HCT116 (cell line): ENCODE measurements around the gene ITGAD. TPM values are rescaled to one million over a fixed set of nuclear protein-coding genes. Genes with fewer than 3 reads are reported as not detected.

Source experiments
- ATAC-seq: fragments of 200-7000 bp; cut with Tn5 transposase; 2 replicates; pipeline ENCODE4 v1.9.1; 2020; ENCODE audit warnings: mild to moderate bottlenecking, moderate library complexity
- BruUV-seq: library from RNA; stranded (reverse); fragments of 400-500 nt; replicated peaks from 2 replicates; lab custom pipeline; 2021; lab: Mats Ljungman, UMichigan
- CTCF ChIA-PET: fragments of 300-600 bp; sonication (Branson Sonifier 250); formaldehyde crosslinking; loops from one replicate; lab custom pipeline; 2021; ENCODE audit warnings: antibody characterized with exemption; lab: Charles Lee
- POLR2A ChIA-PET: fragments of 300-600, 350-600 bp; sonication (Branson Sonifier 250); formaldehyde crosslinking; loops from one replicate; lab custom pipeline; 2021; ENCODE audit warnings: antibody characterized with exemption; lab: Charles Lee
- RAD21 ChIA-PET, 2 experiments: fragments of 300-600 bp; sonication (Branson Sonifier 250); formaldehyde crosslinking; loops; one replicate each; lab custom pipeline; 2023; ENCODE audit warnings: low total read pairs in 2 of 2; ENCODE audit not compliant: uncharacterized antibody in 2 of 2, unreplicated experiment in 2 of 2, low non-redundant PET in 1 of 2; lab: Charles Lee
- DNase-seq: peaks from one replicate; pipeline ENCODE4 v3.0.0-alpha.2; 2010; ENCODE audit warnings: low read depth, low spot score
- H2AFZ ChIP-seq: fragments of 200-600 bp; shearing (Covaris generic), sonication (generic); 2 replicates; pipeline ENCODE4 v1.6.1; 2017; ENCODE audit warnings: low read depth, mixed run types, mixed read lengths, antibody characterized with exemption, low read length; ENCODE audit not compliant: poor library complexity, severe bottlenecking
- H3K27ac ChIP-seq: 2 replicates; pipeline ENCODE4 v1.5.1; 2012; ENCODE audit warnings: low read depth, low read length
- H3K27me3 ChIP-seq: fragments of 200-600 bp; sonication (generic); 2 replicates; pipeline ENCODE4 v1.6.1; 2016; ENCODE audit warnings: mixed run types, low read length, mixed read lengths; ENCODE audit not compliant: insufficient read depth
- H3K36me3 ChIP-seq, 2 experiments: fragments of 200-500 bp in 1 of 2; fragments of 200-600 bp in 1 of 2; sonication (Bioruptor generic) in 1 of 2; sonication (generic) in 1 of 2; 2 replicates each; pipeline versions ENCODE4 v1.5.1 to v1.6.1; 2014 to 2016; ENCODE audit warnings: low read length in 2 of 2, inconsistent platforms in 1 of 2, mixed read lengths in 1 of 2, mixed run types in 1 of 2; ENCODE audit not compliant: insufficient read depth in 2 of 2, control insufficient read depth in 1 of 2
- H3K4me1 ChIP-seq, 2 experiments: fragments of 200-600 bp in 1 of 2; sonication (generic) in 1 of 2; 2 replicates each; pipeline versions ENCODE4 v1.5.1 to v1.6.1; 2012 to 2017; ENCODE audit warnings: low read length in 2 of 2, inconsistent platforms in 1 of 2, mild to moderate bottlenecking in 1 of 2, mixed read lengths in 1 of 2, mixed run types in 1 of 2, moderate library complexity in 1 of 2; ENCODE audit not compliant: insufficient read depth in 2 of 2, control insufficient read depth in 1 of 2
- H3K4me2 ChIP-seq: fragments of 200-600 bp; sonication (generic); 2 replicates; pipeline ENCODE4 v1.6.1; 2017; ENCODE audit warnings: mixed run types, low read length, mixed read lengths
- H3K4me3 ChIP-seq, 2 experiments: fragments of 200-600 bp in 1 of 2; sonication (generic) in 1 of 2; replicated peaks in 1 of 2; 2 replicates each; pipeline ENCODE4 v1.5.1; 2011 to 2016; ENCODE audit warnings: low read length in 2 of 2, control low read depth in 1 of 2, low read depth in 1 of 2, mild to moderate bottlenecking in 1 of 2, mixed read lengths in 1 of 2, mixed run types in 1 of 2
- H3K79me2 ChIP-seq: fragments of 200-600 bp; sonication (generic); 2 replicates; pipeline ENCODE4 v1.6.1; 2017; ENCODE audit warnings: mild to moderate bottlenecking, mixed run types, low read length, moderate library complexity, mixed read lengths; ENCODE audit not compliant: insufficient read depth
- H3K9ac ChIP-seq: fragments of 200-600 bp; sonication (generic); 2 replicates; pipeline ENCODE4 v1.6.1; 2016; ENCODE audit warnings: low read length, mixed read lengths
- H3K9me2 ChIP-seq: fragments of 200-600 bp; sonication (generic), shearing (Covaris generic); 2 replicates; pipeline ENCODE4 v1.6.1; 2017; ENCODE audit warnings: mixed run types, mild to moderate bottlenecking, moderate library complexity; ENCODE audit not compliant: insufficient read depth
- H3K9me3 ChIP-seq, 2 experiments: fragments of 200-500 bp in 1 of 2; fragments of 200-600 bp in 1 of 2; sonication (Bioruptor generic) in 1 of 2; sonication (generic) in 1 of 2; 2 replicates each; pipeline ENCODE4 v1.6.1; 2014 to 2017; ENCODE audit warnings: low read length in 2 of 2, mixed read lengths in 2 of 2, inconsistent platforms in 1 of 2, low read depth in 1 of 2, mild to moderate bottlenecking in 1 of 2, mixed run types in 1 of 2, moderate library complexity in 1 of 2; ENCODE audit not compliant: control insufficient read depth in 1 of 2, insufficient read depth in 1 of 2
- H4K20me1 ChIP-seq: fragments of 200-600 bp; sonication (generic), shearing (Covaris generic); 2 replicates; pipeline ENCODE4 v1.6.1; 2017; ENCODE audit warnings: mixed run types, mild to moderate bottlenecking, moderate library complexity; ENCODE audit not compliant: insufficient read depth
- FOSL1 ChIP-seq: IDR thresholded peaks from 2 replicates; pipeline ENCODE4 v1.6.1; 2012; ENCODE audit warnings: low read depth
- JUND ChIP-seq: IDR thresholded peaks from 2 replicates; pipeline ENCODE4 v1.6.1; 2012
- intact Hi-C: fragments of 100-400 bp; cut with micrococcal nuclease; formaldehyde crosslinking; loops from 2 replicates; pipeline ENCODE4 v1.10.0; 2022
- total RNA-seq: library from RNA; stranded (reverse); gene quantifications from one replicate; pipeline ENCODE4 v1.2.1, GENCODE V29; 2021; ENCODE audit not compliant: unreplicated experiment
- TF ChIP-seq, protein P1 (sequence below): IDR thresholded peaks from 2 replicates; pipeline ENCODE4 v1.6.1; 2012; ENCODE audit warnings: low read depth
- TF ChIP-seq, protein P2 (sequence below), 3 experiments: fragments of 200-600 bp in 1 of 3; sonication (generic) in 1 of 3; IDR thresholded peaks in 2 of 3; conservative IDR thresholded peaks in 1 of 3; 2 replicates each; pipeline ENCODE4 v1.5.1; 2012 to 2017; ENCODE audit warnings: low read depth in 2 of 3, low read length in 2 of 3, antibody characterized with exemption in 1 of 3, borderline replicate concordance in 1 of 3, control low read depth in 1 of 3, mild to moderate bottlenecking in 1 of 3, mixed read lengths in 1 of 3, mixed run types in 1 of 3, moderate library complexity in 1 of 3; ENCODE audit not compliant: insufficient read depth in 1 of 3

Gene ITGAD
- total RNA-seq, 1 experiment from 2014 or later = 0.12 TPM

DNA sequence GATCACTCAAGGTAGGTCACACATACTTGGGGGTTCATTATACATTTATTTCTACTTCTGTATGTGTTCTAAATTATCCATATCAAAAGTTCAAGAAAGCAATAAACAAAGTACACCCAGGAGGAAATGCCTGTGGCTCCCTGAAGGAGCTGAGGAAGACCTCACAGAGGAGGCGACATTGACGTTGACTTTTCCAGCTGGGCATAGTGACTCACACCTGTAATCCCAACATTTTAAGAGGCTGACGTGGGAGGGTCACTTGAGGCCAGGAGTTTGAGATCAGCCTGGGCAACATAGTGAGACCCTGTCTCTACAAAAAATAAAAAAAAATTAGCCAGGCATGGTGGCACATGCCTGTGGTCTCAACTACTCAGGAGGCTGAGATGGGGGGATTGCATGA lies 16.3 kb downstream of the ITGAD start:
- H3K27me3 ChIP-seq = no peaks in the 10 kb centered on the region
- ATAC-seq (no peak), DNase-seq (peak; percentile 19)
- H3K9me3 ChIP-seq = no peaks in the 10 kb centered on the region
- no peak overlapping the region for H3K9ac ChIP-seq
- H3K36me3 ChIP-seq = no peaks in the 10 kb centered on the region
- no peak overlapping the region for H2AFZ ChIP-seq
- no peaks in the 10 kb centered on the region for H3K9me2 ChIP-seq
- H3K79me2 ChIP-seq = peaks cover 2% of the 10 kb centered on the region
- H3K4me2 ChIP-seq = peak overlapping the region; percentile 23
- H3K4me1 ChIP-seq = peaks cover 0 to 15% of the 10 kb centered on the region in 2 experiments; a peak in 2 of 4 replicates
- TF ChIP-seq, protein P1, sequence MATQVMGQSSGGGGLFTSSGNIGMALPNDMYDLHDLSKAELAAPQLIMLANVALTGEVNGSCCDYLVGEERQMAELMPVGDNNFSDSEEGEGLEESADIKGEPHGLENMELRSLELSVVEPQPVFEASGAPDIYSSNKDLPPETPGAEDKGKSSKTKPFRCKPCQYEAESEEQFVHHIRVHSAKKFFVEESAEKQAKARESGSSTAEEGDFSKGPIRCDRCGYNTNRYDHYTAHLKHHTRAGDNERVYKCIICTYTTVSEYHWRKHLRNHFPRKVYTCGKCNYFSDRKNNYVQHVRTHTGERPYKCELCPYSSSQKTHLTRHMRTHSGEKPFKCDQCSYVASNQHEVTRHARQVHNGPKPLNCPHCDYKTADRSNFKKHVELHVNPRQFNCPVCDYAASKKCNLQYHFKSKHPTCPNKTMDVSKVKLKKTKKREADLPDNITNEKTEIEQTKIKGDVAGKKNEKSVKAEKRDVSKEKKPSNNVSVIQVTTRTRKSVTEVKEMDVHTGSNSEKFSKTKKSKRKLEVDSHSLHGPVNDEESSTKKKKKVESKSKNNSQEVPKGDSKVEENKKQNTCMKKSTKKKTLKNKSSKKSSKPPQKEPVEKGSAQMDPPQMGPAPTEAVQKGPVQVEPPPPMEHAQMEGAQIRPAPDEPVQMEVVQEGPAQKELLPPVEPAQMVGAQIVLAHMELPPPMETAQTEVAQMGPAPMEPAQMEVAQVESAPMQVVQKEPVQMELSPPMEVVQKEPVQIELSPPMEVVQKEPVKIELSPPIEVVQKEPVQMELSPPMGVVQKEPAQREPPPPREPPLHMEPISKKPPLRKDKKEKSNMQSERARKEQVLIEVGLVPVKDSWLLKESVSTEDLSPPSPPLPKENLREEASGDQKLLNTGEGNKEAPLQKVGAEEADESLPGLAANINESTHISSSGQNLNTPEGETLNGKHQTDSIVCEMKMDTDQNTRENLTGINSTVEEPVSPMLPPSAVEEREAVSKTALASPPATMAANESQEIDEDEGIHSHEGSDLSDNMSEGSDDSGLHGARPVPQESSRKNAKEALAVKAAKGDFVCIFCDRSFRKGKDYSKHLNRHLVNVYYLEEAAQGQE = no peak
- TF ChIP-seq, protein P2, sequence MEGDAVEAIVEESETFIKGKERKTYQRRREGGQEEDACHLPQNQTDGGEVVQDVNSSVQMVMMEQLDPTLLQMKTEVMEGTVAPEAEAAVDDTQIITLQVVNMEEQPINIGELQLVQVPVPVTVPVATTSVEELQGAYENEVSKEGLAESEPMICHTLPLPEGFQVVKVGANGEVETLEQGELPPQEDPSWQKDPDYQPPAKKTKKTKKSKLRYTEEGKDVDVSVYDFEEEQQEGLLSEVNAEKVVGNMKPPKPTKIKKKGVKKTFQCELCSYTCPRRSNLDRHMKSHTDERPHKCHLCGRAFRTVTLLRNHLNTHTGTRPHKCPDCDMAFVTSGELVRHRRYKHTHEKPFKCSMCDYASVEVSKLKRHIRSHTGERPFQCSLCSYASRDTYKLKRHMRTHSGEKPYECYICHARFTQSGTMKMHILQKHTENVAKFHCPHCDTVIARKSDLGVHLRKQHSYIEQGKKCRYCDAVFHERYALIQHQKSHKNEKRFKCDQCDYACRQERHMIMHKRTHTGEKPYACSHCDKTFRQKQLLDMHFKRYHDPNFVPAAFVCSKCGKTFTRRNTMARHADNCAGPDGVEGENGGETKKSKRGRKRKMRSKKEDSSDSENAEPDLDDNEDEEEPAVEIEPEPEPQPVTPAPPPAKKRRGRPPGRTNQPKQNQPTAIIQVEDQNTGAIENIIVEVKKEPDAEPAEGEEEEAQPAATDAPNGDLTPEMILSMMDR (IDR thresholded peaks at IDR 0.05 in 2 of 3, conservative IDR thresholded peaks at IDR 0.05 in 1 of 3; ENCODE audit: borderline replicate concordance in 1 of 3, insufficient read depth in 1 of 3, low read depth in 2 of 3, low read length in 2 of 3) = no peak
- TF ChIP-seq JUND = peak; percentile 47; the same call in 1 of the 2 replicates
- TF ChIP-seq FOSL1 = peak; percentile 61
- no peaks in the 10 kb centered on the region for H4K20me1 ChIP-seq
- ChIA-PET RAD21 (no interaction called here), CTCF (interaction anchor here (0.6 kb wide), 1 partner anchor 51 kb away, joined by 3 read pairs; no protein-coding TSS in a partner anchor), POLR2A (no interaction called here)
- no peak overlapping the region for H3K27ac ChIP-seq
- no peak overlapping the region for H3K4me3 ChIP-seq
- intact Hi-C loops = no loop called here
- no TSS peak for BruUV-seq
